Measurements from ENCODE around the gene KLC1. TPM values are rescaled to one million over a fixed set of nuclear protein-coding genes. Genes with fewer than 3 reads are reported as not detected.

KLC1 gene
- total RNA-seq, 4 donors from 2014 or later, result 214 to 500 (median 268) TPM

GRCh38 chr14:103734081-103734888, 105.3 kb downstream of the KLC1 start:
- no peak overlapping the region for H3K4me3 ChIP-seq (ENCODE audit: low read depth, poor library complexity, severe bottlenecking)
- TF ChIP-seq CTCF (IDR thresholded peaks at IDR 0.05) (no peak), POLR2A (IDR thresholded peaks at IDR 0.05) (no peak)
- no peak for DNase-seq (ENCODE audit: low spot score in 2 of 2)
- 81 to 86% methylated on average over 20 to 23 of the region's 23 CpGs for WGBS, 2 donors
- intact Hi-C loops (cut with DNase I; ENCODE audit: low total_unique reads), result no loop called here

GRCh38 chr14:103735022-103735421, 106.0 kb downstream of the KLC1 start:
- WGBS, 2 donors, result 81 to 84% methylated on average over 12 of the region's 12 CpGs
- no peak overlapping the region for H3K4me3 ChIP-seq (ENCODE audit: low read depth, poor library complexity, severe bottlenecking)
- intact Hi-C loops (cut with DNase I; ENCODE audit: low total_unique reads), result no loop called here
- TF ChIP-seq POLR2A (IDR thresholded peaks at IDR 0.05) (no peak), CTCF (IDR thresholded peaks at IDR 0.05) (no peak)
- no peak for DNase-seq (ENCODE audit: low spot score in 2 of 2)

GRCh38 chr14:103735439-103735814, 106.4 kb downstream of the KLC1 start:
- no peak overlapping the region for H3K4me3 ChIP-seq (ENCODE audit: low read depth, poor library complexity, severe bottlenecking)
- no peak for DNase-seq (ENCODE audit: low spot score in 2 of 2)
- intact Hi-C loops (cut with DNase I; ENCODE audit: low total_unique reads), result no loop called here
- no peak for TF ChIP-seq POLR2A (IDR thresholded peaks at IDR 0.05)
- no peak for TF ChIP-seq CTCF (IDR thresholded peaks at IDR 0.05)
- 58 to 65% methylated on average over 7 of the region's 7 CpGs for WGBS, 2 donors

- WGBS, 2 donors, result 80 to 83% methylated on average over 22 of the region's 22 CpGs
- no peak overlapping the region for H3K4me3 ChIP-seq (ENCODE audit: low read depth, poor library complexity, severe bottlenecking)
- intact Hi-C loops (cut with DNase I; ENCODE audit: low total_unique reads), result no loop called here
- TF ChIP-seq CTCF (IDR thresholded peaks at IDR 0.05) (no peak), POLR2A (IDR thresholded peaks at IDR 0.05) (no peak)
- no peak for DNase-seq (ENCODE audit: low spot score in 2 of 2)
Measured at GRCh38 chr14:103735815-103736545, 107.0 kb downstream of the KLC1 start.

GRCh38 chr14:103736546-103737431, 107.8 kb downstream of the KLC1 start:
- no peak overlapping the region for H3K4me3 ChIP-seq (ENCODE audit: low read depth, poor library complexity, severe bottlenecking)
- intact Hi-C loops (cut with DNase I; ENCODE audit: low total_unique reads), result no loop called here
- TF ChIP-seq CTCF (IDR thresholded peaks at IDR 0.05) (no peak), POLR2A (IDR thresholded peaks at IDR 0.05) (no peak)
- WGBS, 2 donors, result 69 to 80% methylated on average over 10 of the region's 10 CpGs
- no peak for DNase-seq (ENCODE audit: low spot score in 2 of 2)
